HG03342 (cell line): ENCODE data around the gene CA5A.

Source experiments
- ATAC-seq: cut with Tn5 transposase; IDR thresholded peaks from one replicate; pipeline ENCODE4 v1.9.1; 2021; ENCODE audit warnings: mild to moderate bottlenecking, moderate library complexity; ENCODE audit not compliant: unreplicated experiment

The CA5A gene

DNA sequence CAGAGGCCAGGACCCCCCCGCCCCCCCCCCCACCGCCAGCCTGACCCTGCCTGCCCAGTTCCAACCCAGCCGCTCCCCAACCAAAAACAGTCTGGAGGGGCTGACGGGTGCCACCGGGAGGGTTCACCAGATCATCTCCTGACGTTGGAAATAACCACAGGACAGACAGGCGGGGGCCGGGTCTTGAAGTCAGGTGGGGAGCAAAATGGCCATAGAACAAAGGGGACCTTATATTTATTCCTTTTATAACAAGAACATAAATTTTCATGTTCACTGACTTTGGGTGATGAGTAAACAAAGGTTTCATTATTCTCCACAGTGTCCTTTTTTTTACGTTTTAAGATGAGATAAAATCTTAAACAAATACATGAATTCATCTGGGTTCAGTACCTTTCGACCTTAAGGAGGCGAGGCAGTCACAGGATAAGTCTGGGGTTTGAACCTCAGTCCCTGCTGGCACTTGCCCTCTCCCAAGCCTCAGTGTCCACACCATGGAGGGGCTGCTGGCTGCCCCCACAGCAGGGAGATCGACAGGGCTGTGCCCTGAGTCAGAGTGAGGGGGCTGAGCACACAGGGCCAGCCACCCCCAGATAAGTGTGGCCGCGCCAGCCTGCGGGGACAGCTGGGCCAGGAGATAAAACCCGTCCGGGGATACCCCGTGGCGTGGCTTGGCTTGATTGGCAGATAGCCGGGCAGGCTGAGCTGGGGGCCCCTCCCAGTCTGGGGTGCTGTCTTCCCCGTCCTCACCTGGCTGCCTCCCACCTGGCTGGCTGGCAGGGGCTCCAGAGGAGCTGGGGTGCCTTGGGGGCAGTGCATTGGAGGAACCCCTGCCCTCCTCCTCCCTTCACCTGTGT, 82.0 kb downstream of the CA5A start:
- ATAC-seq: no peak

DNA sequence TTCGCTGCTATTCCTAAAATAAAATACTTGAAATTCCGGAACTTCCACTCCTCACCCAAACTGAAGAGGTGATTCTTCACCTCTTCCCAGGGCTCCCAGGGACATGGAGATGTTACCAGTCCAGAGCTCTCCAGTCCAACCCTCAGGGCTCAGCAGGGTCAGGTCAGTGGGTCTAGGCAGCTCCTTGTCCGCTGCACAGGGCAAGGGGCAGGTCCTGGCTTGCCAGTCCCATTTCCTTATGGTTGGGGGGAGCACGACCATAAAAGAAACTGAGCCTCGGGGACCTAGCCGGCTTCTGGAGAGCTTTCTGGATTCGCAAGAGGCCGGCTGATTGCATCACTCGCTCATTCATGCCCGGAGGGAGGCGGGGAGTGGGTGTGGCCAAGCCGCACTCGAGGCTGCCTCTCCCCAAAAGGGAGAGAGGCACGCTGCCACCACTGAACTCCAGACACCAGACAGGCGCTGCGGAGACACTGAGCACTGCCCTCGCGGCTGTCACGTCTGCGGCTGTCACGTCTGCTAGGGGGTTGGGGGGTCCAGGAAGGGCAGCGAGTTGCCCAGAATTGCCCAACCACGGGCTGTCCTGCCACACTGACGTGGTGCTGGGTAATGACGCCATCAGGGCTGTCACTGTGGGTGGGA, 82.8 kb downstream of the CA5A start:
- ATAC-seq: peak; percentile 57

DNA sequence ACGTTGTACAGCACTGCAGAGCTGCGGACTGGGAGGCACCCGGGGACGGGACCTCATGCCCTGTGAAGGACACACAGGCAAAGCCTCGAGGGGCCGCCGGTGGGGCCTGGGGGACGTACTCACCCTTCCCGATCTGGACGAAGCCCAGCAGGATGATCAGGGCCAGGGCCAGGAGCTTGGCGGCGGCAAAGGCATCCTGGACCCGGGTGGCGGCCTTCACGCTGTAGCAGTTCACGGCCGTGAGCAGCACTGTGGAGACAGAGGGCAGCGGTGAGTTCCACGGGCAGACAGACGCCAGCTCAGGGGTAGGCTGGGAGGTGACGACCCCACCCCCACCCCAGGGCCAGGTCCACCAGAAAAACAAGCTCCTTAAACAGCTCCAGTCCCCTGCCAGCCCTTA, 84.7 kb downstream of the CA5A start:
- no peak for ATAC-seq

DNA sequence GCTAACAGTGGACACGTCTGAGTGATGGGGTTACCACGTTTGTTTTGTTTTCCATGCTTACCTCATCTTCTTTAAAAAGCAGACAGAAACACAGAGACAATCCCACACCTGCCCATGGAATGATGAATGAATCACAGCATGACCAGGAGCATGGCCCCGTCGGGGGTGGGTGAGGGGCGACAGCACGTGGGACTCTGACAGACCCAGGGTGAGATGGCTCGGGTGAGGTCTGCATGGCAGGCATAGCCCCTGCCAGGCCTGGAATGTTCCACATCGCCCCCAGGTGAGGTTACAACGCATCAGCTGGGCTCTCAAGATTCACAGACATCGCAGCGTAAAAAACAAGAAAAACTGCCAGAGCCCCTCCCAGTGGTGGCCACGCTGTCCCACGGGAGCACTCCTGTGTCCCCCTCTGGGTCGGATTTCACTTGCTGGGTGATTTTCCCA, 85.2 kb downstream of the CA5A start:
- no peak for ATAC-seq

DNA sequence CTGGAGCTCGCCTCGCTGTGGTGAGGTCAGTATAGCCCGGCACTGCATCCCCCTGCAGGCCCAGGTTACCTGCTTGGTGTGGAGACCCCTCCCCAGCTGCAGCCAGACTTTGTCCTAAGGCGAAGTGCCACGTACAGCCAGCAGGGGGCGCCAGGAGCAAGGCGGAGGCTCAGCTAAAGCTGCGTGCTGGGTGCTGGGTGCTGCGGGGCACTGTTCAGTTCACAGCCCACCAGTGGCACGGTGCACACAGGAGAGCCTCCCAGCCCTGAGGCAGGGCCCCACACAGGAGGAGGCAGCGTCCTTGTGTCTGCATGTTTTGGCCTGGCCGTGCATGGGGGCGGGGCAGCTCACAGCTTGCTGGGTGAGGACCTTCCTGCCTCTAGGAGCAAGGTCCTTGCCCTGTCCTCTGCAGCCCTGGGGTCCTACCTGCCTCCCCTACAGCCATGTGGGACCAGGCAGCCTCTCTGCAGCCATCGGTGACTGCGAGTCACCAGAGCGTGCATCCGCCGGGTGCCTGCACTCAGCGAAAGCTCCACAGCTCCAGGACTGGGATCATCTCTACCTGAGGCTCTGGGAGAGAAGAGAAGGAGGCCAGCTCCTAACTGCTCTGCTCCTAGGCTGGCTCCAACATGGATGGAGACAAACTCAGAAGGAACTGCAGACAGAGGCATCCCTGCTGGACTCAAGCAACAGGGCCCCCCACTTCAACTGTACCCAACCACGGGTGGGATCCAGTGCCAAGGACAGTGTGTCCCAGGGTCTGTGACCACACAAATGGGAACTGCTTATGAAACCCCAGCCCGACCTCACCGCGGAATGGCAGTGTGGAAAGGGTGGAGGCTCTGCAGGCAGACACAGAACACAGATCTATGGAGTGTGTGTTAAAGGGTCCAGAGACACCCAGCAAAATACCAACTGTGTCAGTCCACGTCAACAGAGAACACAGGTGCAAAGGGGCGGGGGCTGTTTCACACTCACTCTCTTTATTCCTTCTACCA, 86.0 kb downstream of the CA5A start:
- no peak for ATAC-seq

DNA sequence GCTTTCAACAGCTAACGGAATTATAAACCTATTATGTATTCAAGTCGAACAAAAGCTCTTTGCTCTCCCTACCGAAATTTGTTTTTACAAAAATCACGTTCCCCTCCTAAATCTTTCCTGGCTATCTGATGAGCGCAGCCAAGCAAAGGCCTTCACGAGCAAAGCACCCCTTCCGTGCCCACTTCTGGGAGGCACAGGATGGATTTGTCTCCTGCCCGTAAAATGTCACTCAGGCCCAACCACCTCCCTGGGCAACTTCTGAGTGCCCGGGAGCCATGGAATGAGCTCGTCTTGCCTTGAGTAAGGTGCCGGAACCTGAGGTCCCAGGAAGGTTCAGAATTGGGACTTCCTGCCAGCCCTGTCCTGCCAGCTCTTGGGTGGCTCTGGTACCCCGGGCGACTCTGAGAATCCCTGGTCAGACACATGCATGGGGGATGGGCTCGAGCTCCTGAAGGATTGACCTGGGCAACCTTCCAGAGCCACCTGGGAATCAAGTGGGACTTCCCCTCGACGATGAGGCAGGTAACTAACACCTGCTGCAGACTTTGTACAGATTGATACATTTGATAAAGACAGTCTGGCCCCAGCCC, 86.8 kb downstream of the CA5A start:
- ATAC-seq: no peak

DNA sequence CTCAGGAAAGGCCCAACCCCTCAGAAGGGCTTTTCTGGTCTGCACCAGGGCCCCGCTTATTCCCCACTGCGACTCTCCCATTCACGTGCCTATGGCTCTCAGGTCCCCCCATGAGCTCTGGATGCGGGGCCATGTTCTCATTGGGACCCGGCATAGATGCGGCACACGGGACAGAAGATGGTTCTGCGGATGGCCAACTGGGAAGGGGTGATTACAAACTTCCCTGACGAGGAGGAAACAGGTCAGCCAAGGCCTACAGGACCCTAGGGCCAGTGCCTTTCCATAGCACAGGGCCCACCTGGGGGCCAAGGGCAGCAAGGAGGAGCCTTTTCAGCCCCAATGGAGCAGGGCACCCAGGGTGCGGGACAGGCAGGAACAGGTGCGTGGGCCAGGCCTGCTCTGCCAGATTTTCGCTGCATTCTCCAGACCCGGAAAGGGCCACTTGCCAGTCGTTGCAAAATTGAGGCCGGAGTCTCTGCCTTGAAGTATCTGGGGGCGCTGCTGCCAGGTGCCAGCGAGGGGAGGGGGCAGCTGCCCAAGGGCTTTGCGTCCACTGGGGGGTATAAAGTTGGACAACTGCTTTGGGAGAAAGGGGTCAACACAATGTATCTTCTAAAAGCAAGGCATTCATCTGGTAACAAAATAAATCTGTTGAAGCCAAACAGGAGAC, 87.5 kb downstream of the CA5A start:
- no peak for ATAC-seq

DNA sequence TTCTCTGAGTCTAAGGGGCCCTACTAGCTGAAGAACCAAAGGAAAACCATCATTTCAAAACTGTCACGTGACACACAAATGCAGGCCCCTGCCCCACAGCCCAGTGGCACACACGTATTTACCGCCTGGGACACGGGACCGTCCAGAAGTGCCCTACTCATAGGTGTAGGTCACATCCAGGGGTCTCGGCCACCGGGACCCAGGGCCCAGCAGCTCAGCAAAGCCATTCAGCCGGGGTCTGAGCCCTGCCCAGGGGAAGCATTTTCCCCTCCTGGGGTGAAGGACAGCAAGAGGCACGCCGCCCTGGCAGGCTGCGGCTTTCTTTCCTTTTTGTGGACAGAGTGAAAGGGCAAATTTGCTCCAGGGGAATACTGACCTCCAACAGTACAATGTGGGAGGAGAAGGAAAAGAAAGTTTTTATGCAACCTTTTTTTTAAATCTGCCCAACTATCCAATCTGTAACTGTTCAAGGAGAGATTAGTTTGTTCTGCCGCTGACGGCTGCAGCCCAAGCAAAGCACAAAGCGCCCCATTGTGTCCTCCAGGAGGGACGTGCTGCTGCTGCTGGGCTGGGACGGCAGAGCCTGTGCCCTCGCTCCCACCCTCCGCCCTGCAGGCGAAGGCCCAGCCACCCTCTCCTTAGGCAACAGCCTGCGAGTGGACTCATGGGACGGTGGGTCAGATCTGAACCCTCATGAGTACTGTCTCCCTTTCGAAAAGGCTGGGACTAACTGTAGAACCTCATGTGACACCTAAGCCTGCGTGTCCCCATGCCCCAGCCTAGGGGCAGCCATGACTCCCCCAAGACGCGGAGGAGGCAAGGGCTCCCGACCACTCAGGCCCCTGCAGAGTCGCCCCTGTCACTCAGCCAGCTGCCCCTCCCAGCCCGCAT, 88.3 kb downstream of the CA5A start:
- no peak for ATAC-seq

DNA sequence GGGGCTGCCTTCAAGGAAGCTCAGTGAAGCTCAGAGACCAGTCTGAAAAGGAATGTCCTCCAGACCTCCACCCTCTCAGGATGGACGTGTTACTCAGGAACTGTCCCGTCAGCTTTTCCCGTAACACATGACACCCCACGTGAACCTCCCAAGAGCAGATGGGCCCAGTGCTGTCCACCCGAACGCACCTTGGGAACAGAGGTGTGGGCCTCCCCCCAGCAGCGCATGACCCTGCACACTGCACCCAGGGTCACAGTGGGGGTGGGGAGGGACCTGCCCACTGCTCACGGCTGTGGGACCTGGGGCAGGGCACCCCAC, 88.9 kb downstream of the CA5A start:
- no peak for ATAC-seq

DNA sequence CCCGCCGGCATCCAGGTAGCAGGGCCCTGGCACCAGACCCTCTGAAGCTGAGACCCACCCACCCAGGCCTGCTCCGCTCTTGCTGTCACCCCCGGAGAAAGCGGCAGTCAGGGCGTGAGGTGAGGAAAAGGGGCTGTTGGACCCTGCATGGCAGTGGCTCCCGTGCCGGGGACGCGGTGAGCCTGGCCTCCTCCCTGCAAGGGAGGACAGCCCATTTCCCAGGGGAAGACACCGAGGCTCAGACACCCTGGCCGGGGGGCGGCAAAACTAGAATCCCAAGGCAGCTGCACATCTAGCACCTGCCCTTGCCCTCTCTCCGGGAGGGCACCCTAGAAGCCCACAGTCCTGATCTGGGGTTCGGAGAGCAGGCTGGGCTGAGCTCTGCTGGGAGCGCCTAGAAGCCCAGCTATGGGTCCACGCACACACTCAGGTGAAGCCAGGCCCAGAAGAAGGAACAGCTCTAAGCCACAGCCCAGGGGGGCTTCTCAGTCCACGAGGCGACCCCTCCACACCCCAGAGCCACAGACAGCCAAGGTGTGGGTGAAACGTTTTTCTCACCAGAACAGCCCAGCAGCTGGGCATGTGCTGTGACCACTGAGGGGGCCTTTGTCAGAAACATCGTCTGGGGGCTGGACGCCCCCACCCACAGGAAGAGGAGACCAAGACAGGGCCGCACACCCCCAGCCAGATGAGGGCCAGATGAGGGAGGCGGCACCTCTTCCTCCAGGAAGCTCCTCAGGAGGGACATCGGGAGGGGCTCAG, 89.4 kb downstream of the CA5A start:
- ATAC-seq: no peak

DNA sequence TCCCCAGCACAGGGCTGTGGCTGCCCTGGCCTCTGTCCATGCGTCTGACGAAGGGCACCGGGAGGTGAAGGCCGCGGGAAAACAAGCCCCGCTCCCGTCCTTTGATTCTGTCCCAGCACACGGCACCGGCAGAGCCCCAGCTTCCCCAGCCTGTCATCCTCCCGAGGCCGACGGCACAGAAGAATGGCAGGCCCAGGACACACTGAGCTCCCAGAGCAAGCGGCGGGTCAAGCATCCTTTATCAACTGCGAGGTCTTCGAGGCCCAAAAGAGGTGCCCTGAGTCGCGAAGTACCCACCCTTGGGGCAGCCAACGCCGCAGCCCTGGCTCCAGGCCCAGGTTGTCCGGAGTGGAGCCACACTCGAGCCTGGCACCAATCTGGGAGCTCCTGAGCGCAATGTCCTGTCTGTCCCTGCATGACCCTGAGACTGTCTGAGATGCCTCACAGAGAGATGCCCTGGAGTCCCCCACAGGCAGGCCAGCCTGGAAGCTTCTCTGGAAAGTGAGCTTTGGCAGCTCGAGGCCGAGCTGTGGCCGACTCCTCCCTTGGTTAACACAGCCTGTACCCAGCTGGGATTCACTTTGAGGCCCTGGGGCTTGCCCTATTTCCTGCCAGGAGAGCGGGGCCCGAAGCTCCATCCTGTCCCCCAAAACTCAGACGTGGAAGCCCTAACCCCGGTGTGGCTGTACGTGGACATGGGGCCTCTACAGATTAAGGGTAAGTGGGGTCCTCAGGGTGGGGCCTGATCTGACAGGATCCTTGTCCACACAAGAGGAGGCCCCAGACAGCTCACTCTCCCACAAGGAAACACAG, 90.3 kb downstream of the CA5A start:
- no peak for ATAC-seq

DNA sequence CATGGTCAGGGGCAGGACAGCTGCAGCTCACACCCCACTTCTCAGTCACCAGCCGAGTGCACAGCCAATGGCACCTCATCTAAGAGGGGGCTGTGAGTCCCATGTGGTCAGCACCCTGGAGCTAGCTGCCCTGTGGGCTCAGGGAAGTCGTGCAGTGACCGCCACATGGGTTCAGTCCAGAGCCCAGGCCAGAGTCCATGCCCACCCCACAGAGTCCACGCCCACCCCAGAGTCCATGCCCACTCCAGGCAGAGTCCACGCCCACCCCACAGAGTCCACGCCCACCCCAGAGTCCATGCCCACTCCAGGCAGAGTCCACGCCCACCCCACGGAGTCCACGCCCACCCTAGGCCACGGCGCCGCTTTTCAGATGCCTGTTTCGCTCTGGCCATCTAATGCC, 91.1 kb downstream of the CA5A start:
- no peak for ATAC-seq

DNA sequence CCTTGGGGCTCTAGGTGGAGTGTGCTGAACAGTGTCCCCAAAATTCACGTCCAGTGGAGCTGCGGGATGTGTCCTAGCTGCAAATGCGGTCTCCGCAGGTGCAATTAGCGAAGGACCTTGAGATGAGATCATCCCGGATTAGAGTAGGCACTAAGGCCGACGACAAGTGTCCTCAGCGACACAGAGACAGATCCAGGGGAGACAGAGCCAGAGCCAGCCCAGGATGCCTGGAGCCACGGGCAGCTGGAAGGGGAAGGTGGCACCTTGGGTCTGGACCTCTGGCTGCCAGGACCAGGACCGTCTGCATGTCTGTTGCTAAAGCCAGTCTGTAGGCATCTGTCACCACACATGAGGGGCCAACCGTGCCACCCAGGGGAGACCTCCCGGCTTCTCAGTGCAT, 91.5 kb downstream of the CA5A start:
- no peak for ATAC-seq

DNA sequence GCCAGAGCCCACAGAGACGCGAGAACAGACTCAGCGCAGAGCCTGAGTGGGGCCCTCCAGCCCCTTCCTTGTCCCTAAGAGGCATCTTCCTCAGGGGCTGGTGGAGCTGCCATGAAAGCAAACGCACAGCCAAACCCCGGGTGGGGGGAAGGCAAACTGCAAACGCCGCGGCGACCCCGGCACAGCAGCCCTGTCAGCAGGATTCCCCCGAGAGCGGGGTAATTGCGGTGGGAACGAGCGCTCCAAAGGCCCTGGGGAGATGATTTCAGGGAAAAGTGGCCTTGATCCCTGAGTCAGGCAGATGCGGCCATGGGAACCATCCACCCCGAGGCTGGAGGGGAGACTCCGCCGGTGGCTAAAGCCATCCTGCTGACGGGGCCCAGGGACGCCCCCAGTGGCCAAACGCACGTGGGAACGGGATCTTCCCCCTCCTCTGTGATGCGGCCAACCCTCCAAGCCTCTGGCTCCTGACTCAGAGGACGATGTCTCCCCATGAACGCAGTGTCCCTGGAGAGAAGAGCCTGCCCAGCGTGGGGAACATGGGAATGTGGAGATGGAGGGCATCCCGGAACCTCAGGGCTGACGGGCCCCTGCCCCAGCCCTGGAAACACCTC, 92.1 kb downstream of the CA5A start:
- ATAC-seq: no peak

DNA sequence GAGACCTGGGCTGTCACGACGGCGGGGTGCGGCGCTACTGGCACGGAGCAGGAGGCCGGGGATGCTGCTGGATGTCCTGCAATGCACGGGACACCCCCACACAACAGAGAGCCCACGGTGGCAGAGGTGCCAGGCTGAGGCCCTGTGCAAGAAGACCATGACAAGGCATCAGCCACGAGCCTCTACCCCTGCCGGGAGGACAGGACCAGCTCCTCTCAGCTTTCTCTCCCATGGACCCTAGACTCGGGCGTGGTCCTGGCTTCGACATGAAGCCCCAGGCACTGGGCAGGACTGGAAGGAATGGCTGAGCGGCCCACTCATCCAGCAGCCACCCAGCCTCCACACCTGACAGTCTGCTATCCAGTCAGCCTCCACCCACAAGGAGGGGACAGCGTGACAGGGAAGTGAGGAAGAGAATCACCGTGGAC, 92.6 kb downstream of the CA5A start:
- no peak for ATAC-seq

DNA sequence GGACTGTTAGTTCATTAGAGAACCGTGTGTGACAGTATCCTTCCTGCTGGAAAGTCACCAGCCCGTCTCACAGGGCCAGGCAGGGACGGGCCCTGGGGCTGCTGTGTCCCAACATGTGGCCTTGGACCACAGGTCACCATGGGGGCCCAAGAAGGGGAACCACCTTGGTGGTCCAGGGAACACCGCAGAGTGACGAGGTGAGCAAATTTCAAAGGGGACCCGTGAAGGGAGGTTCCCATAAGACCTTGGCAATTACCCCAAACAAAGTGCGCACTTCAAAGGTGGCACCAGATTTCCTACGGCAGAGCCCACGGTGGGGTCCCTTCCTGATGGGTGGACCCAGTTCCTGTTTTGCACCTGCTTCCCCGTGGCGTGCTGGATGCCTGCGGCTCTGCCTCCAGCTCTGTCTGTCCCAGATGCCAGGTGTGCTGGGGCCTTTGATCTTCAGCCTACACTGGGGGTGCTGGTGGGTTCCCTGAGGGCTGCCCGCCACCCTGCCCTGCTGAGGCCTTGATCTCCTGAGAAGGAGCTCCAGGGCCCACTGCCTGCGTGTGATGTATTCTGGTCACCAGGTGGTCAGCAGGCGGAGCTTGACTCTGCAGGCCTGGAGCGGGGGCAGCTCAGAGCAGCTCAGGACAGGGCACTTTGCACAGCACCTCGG, 94.0 kb downstream of the CA5A start:
- ATAC-seq: no peak
